Erythroblast (primary cell): Measurements from ENCODE around the gene MLH3.

Source experiments
- GATA1 ChIP-seq: IDR thresholded peaks from 2 replicates; pipeline ENCODE4 v1.6.1; 2011; ENCODE audit warnings: low read depth, mild to moderate bottlenecking, control low read depth, low read length, moderate library complexity
- POLR2A ChIP-seq: IDR thresholded peaks from 2 replicates; pipeline ENCODE4 v1.6.1; 2011; ENCODE audit warnings: mild to moderate bottlenecking, low read length

DNA sequence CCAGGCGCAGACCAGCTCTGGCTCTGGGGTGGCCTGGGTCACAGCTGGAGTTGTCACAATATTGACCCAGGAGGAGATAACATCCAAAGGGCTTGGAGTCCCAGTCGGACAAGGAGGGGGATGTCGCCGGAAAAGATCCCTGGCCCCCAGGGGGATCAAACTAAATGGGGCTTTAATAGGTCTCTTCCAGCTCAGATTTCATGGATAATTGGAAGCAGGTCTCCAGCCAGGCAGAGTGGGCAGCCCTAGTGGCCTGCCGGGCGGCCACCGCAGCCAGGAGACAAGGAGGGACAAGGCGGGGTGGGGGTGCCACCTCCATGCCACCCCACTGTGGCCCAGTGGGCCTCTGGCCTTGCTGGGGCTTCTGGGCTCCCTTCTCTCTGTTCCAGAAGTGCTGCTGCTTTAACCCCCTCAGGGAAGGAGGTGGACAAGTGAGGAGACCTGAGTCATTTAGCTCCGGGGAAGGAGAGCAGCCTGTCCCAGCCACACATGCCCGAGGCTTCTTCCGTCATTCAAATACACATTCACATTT, 72.8 kb downstream of the MLH3 start:
- TF ChIP-seq POLR2A = no peak
- no peak for TF ChIP-seq GATA1
